ENCODE measurements around the gene SUPT16H. TPM values are rescaled to one million over a fixed set of nuclear protein-coding genes. Genes with fewer than 3 reads are reported as not detected.

The SUPT16H gene
- 78.3 and 84.4 TPM in 2 replicates for total RNA-seq
- total RNA-seq (2013), result 74.4 TPM
- 28.3 and 33.3 TPM in 2 replicates for polyA plus RNA-seq
- polyA minus RNA-seq, result 31.7 and 37.5 TPM in 2 replicates

GRCh38 chr14:21383848-21384493, at the start of gene SUPT16H:
TSS of gene SUPT16H (minus strand) at chr14:21384019. CDS start at chr14:21383927, 92 bp downstream.
- no peak for TF ChIP-seq CTCF (IDR thresholded peaks at IDR 0.05)
- no peak for TF ChIP-seq EZH2 (IDR thresholded peaks at IDR 0.05; ENCODE audit: borderline replicate concordance, insufficient read depth, low read depth, low read length, poor library complexity, severe bottlenecking)
- Mint-ChIP-seq H3K27me3 (no peaks in the 10 kb centered on the region), H3K9me3 (ENCODE audit: insufficient read depth) (no peaks in the 10 kb centered on the region), H3K4me3 (peak within 1 kb of the TSS; percentile 96), H3K4me1 (peaks cover 43% of the 10 kb centered on the region), H3K27ac (peak within 1 kb of the TSS; percentile 100)
- ATAC-seq (ENCODE audit: low read depth), result peak; percentile 94
- WGBS (ENCODE audit: insufficient coverage), result 1% methylated on average over 50 of the region's 54 CpGs
- peak within 1 kb of the TSS; percentile 80 for H3K4me2 ChIP-seq (replicated peaks; ENCODE audit: low read depth, low read length, poor library complexity, severe bottlenecking)
- POLR2A ChIA-PET, result interaction anchor here (0.6 to 1.3 kb wide), 7 partner anchors 53 to 119 kb away, joined by 3 to 7 read pairs (median 4); partner anchors contain the start of genes CHD8, RAB2B and TOX4
- intact Hi-C loops (cut with micrococcal nuclease), result loop anchor here (1.0 to 5.0 kb wide), 9 partner anchors 31 to 1918 kb away; partner anchors contain the start of genes CHD8, HNRNPC, PPP1R3E and TMEM253
- peak; percentile 96 for DNase-seq
- no peaks in the 10 kb centered on the region for H3K9me3 ChIP-seq (ENCODE audit: control extremely low read depth in 1 of 3, control insufficient read depth in 2 of 3, insufficient read depth in 1 of 3, low read length in 2 of 3)
- H3K36me3 ChIP-seq (replicated peaks in 1 of 2; ENCODE audit: control extremely low read depth in 1 of 2, control insufficient read depth in 1 of 2, extremely low read depth in 1 of 2, insufficient read depth in 2 of 2, low read length in 1 of 2), result peaks cover 1 to 7% of the 10 kb centered on the region in 2 experiments
- peak within 1 kb of the TSS; percentile 95 for H2AFZ ChIP-seq (ENCODE audit: insufficient read depth, low read depth, low read length, poor library complexity, severe bottlenecking)
- H3K9ac ChIP-seq (ENCODE audit: low read length), result peak within 1 kb of the TSS; percentile 82
- H3K79me2 ChIP-seq (ENCODE audit: control insufficient read depth, insufficient read depth, low read length), result peaks cover 49% of the 10 kb centered on the region
- peaks cover 20 to 26% of the 10 kb centered on the region in 2 donors for H3K4me1 ChIP-seq (ENCODE audit: control insufficient read depth in 2 of 2, insufficient read depth in 2 of 2, low read length in 2 of 2)
- CTCF ChIA-PET, result interaction anchor here (0.7 to 1.4 kb wide), 3 partner anchors 72 to 277 kb away, joined by 3 read pairs; partner anchors contain the start of gene CHD8
- peak within 1 kb of the TSS; percentile 75 to 99 (median 98) for H3K4me3 ChIP-seq (ENCODE audit: control extremely low read depth in 1 of 5, extremely low read depth in 1 of 5, insufficient read depth in 1 of 5, low read depth in 2 of 5, low read length in 4 of 5)
- no peaks in the 10 kb centered on the region for H3K27me3 ChIP-seq (replicated peaks in 1 of 4; ENCODE audit: control extremely low read depth in 1 of 4, control insufficient read depth in 3 of 4, insufficient read depth in 4 of 4, low read length in 3 of 4)
- H4K20me1 ChIP-seq (ENCODE audit: control insufficient read depth, insufficient read depth, low read length, poor library complexity, severe bottlenecking), result peaks cover 16% of the 10 kb centered on the region
- peak within 1 kb of the TSS; percentile 82 to 94 for H3K27ac ChIP-seq (ENCODE audit: low read length in 2 of 2)

- no peak overlapping the region for H3K4me3 Mint-ChIP-seq
- ATAC-seq (ENCODE audit: low read depth) (no peak), DNase-seq (no peak)
- no peak for TF ChIP-seq EZH2 (IDR thresholded peaks at IDR 0.05; ENCODE audit: borderline replicate concordance, insufficient read depth, low read depth, low read length, poor library complexity, severe bottlenecking)
- TF ChIP-seq CTCF (IDR thresholded peaks at IDR 0.05), result no peak
- H3K79me2 ChIP-seq (ENCODE audit: control insufficient read depth, insufficient read depth, low read length), result peaks cover 91% of the 10 kb centered on the region
- H4K20me1 ChIP-seq (ENCODE audit: control insufficient read depth, insufficient read depth, low read length, poor library complexity, severe bottlenecking), result peaks cover 52% of the 10 kb centered on the region
- H3K27ac Mint-ChIP-seq, result no peak overlapping the region
- H3K27me3 Mint-ChIP-seq, result no peaks in the 10 kb centered on the region
- ChIA-PET CTCF (interaction anchor here (0.7 kb wide), 1 partner anchor 125 kb away, joined by 3 read pairs; no protein-coding TSS in a partner anchor), POLR2A (no interaction called here)
- H3K4me3 ChIP-seq (ENCODE audit: control extremely low read depth in 1 of 5, extremely low read depth in 1 of 5, insufficient read depth in 1 of 5, low read depth in 2 of 5, low read length in 4 of 5), result no peak overlapping the region
- no peaks in the 10 kb centered on the region for H3K27me3 ChIP-seq (replicated peaks in 1 of 4; ENCODE audit: control extremely low read depth in 1 of 4, control insufficient read depth in 3 of 4, insufficient read depth in 4 of 4, low read length in 3 of 4)
- H3K27ac ChIP-seq (ENCODE audit: low read length in 2 of 2), result no peak overlapping the region
- H3K9ac ChIP-seq (ENCODE audit: low read length), result no peak overlapping the region
- peaks cover 25% of the 10 kb centered on the region for H3K4me1 Mint-ChIP-seq
- H3K9me3 Mint-ChIP-seq (ENCODE audit: insufficient read depth), result no peaks in the 10 kb centered on the region
- intact Hi-C loops (cut with micrococcal nuclease), result no loop called here
- peaks cover 0 to 14% of the 10 kb centered on the region in 2 donors for H3K4me1 ChIP-seq (ENCODE audit: control insufficient read depth in 2 of 2, insufficient read depth in 2 of 2, low read length in 2 of 2)
- peaks cover 26 to 52% of the 10 kb centered on the region in 2 experiments for H3K36me3 ChIP-seq (replicated peaks in 1 of 2; ENCODE audit: control extremely low read depth in 1 of 2, control insufficient read depth in 1 of 2, extremely low read depth in 1 of 2, insufficient read depth in 2 of 2, low read length in 1 of 2)
- no peak overlapping the region for H3K4me2 ChIP-seq (replicated peaks; ENCODE audit: low read depth, low read length, poor library complexity, severe bottlenecking)
- H2AFZ ChIP-seq (ENCODE audit: insufficient read depth, low read depth, low read length, poor library complexity, severe bottlenecking), result no peak overlapping the region
- WGBS (ENCODE audit: insufficient coverage), result 100% methylated on average over 2 of the region's 2 CpGs
- no peaks in the 10 kb centered on the region for H3K9me3 ChIP-seq (ENCODE audit: control extremely low read depth in 1 of 3, control insufficient read depth in 2 of 3, insufficient read depth in 1 of 3, low read length in 2 of 3)
Measured at GRCh38 chr14:21431126-21431525, 47.3 kb upstream of the SUPT16H start.
